ENCODE data around the gene CES2. TPM values are rescaled to one million over a fixed set of nuclear protein-coding genes. Genes with fewer than 3 reads are reported as not detected.

Gene CES2
- total RNA-seq, 1 experiment from 2014 or later: 45.9 TPM

DNA sequence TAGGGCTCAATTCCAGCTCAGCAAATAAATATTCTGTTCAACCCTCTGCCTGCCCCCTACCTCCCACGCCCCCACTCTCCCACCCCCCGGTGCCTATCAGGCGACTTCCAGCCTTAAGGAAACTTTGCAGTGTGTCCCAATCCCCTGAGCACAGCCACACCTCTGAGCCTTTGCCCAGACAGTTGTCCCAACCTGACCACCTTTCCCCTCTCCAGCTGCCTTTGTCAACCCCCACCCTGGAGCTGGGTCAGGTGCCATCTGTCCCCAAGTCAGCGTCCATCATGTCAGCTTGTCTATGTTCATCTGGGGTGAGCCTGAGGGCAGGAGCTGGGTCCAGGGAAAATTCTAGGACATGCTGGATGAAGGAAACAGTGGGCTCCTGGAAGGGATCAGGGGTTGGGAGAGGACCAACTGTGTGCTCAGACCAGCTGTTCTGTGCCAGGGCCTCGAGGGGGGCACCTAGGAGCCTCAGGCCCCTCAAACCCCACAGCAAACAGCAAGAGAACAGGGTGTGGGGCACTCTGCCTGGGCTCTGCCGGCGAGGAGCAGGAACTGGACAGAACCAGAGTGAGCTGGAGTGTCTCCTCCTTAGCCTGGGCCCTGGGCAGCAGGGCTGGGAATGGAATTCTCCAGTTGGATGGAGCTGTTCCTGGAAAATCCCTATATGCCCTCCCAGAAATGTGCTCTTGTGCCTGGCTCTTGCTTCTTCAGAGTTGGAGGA is 34.4 kb upstream of the CES2 start:
- DNase-seq (ENCODE audit: low read depth): no peak
- in situ Hi-C loops (cut with HindIII; ENCODE audit: low pct_unique_long_range_greater_than_20kb, low sequenced_read_pairs): no loop called here

DNA sequence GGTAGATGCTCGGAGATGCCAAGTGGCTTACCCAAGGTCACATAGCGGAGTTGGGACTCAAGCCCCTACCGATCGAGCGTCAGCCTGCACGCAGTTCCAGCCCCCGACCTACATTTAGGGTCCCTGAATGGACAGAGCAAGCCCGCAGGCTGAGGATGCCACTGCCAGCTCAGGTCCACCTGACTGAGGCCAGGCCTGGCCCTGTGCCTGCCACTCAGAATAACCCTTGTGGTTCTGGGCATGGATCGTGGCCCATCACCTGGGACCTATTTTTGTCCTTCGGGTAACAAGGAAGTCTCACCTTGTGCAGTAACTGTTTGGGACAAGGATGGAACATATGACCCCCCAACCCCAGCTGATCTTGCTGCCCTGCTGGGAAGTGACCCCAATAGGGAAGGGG is 33.7 kb upstream of the CES2 start:
- in situ Hi-C loops (cut with HindIII; ENCODE audit: low pct_unique_long_range_greater_than_20kb, low sequenced_read_pairs): no loop called here
- DNase-seq (ENCODE audit: low read depth): no peak

DNA sequence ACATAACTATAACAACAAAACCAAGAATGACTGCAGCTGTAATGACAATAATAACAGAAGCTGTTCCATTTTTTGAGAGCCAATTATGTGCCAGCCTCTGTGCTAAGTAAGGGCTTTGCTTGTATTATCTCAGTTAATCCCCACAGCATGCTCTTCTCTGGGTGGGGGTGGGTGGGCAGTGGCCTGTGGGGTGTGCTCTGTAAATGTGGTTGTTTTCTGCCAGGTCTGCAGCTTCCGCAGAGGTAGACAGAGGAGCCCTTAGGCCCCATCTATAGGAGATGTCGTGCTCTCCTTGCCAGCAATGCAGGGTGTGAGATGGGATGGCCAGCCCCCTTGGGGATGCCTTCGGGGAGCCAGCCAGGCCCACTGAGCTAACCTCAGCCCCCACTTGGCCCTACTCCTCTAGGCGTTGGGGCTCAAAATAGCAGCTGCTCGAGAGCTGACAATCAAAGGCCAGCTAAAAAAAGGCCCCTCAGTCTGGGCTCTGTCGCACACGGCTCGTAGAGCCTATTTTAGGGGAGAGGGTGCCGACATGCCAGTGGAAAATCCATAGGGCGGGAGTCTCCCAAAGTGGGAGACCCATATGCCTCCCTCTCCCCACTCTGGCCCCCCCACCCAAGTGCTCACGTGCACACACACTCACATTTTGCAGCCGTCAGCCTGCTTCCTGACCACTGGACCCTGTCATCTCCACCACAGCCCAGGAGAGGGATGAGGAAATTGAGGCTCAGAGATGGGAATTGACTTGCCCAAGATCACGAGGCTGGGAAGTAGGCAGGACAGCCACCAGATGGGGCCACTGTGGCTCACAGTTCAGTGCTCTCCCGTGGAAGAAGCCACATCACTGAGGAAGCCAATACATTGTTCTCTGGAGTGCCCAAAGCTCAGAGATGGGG is 32.4 kb upstream of the CES2 start:
- DNase-seq (ENCODE audit: low read depth): no peak
- in situ Hi-C loops (cut with HindIII; ENCODE audit: low pct_unique_long_range_greater_than_20kb, low sequenced_read_pairs): no loop called here

GRCh38 chr16:66903544-66904427 is 31.5 kb upstream of the CES2 start:
- in situ Hi-C loops (cut with HindIII; ENCODE audit: low pct_unique_long_range_greater_than_20kb, low sequenced_read_pairs): no loop called here
- DNase-seq (ENCODE audit: low read depth): no peak

DNA sequence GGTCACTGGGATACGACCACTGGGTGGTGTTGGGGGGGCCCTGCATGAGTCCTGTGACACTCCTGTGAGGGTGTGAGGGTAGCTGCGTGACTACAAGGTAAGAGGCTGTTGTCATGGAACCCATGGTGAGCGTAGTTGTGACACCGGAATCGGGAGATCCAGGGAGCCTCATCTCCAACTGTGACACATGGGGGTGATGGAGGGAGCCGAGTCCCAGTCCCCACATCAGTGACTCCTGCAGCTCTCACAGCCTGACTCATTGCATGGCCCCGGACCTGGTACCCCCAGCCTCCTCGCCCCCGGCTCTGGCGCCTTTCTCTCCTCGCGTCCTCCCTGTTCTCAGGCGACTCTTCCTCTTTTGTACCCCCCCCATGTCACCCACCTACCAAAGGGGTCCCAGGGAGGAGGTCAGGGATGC is 30.9 kb upstream of the CES2 start:
- DNase-seq (ENCODE audit: low read depth): no peak
- in situ Hi-C loops (cut with HindIII; ENCODE audit: low pct_unique_long_range_greater_than_20kb, low sequenced_read_pairs): no loop called here

DNA sequence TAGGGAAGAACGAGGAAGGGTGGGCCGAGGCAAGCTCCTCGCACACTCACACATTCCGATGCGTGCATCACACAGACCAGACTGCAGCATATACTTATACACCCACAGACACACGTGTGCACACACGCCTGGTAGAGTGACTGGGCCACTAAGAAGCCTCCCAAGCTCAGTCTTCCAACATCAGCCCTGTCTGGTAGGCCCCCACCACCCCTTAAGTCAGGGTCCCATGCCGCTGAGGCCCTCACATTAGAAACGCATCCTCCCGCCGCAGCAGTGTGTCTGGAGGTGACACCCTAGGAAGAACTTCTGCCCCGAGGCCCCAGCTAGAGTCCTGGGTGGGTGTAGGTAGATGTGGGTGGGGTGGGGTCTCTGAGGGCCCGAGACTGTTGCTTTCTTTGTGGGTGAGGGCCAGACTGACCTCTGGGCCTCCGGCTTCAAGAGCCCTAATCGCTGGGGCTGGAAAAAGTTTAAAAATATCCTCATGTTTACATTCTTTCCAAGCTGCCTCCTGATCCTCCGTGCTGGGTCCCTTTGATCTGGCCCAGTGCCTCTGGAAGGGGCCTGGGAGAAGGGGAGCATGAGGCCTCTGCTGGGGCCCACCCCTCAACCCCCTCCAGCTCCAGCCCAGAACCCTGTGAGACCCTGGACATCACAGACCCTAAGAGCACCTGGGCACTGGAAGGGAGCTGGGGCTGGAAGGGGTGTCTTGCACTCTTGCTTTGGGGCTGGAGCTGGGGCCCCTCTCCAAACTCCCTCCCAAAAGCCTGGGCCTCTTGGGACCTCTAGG is 30.3 kb upstream of the CES2 start:
- in situ Hi-C loops (cut with HindIII; ENCODE audit: low pct_unique_long_range_greater_than_20kb, low sequenced_read_pairs): no loop called here
- no peak for DNase-seq (ENCODE audit: low read depth)

- in situ Hi-C loops (cut with HindIII; ENCODE audit: low pct_unique_long_range_greater_than_20kb, low sequenced_read_pairs): no loop called here
- DNase-seq (ENCODE audit: low read depth): peak; percentile 85
These were observed 29.4 kb upstream of the CES2 start for GRCh38 chr16:66905633-66906539.

DNA sequence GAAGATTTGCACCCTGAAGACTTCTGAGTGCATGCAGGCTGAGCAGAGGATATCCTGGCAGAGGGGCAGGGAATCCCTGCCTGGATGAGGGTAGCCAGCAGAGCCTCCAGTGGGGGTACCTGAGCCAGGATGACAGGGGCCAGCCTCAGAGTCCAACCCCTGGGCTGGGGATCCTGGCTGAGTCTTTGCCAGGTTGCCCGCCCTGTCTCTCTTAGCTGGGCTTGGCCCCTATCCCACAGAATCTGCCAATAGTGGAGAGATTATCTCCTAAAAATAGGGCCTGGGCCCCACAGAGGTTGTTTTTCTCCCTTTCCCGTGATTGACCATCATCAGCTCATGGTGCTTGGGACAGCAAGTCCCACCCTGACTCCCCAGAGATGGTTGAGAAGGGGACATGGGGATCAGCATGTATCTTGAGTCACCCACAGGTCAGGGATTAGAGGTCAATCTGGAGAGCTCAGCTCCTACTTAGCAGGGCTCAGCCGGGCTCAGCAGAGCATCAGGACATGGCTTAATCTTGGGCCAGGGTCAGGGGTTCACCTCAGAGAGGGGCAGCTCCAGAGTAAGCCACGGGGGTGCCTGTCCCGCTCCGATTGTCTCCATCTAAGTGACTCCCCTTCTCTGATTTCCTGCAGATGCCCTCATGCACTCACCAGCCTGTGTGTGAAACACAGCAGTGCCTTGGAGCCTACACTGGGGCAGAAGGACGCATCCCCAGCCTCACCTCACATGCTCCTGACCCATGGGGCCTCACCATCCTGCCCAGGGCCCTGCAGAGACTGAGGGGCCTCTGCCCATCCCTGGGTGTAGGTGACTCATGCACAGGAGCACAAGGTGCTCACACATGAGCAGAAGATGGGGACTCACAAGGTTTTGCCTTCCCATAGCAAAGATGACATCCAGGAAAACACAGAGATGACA is 28.1 kb upstream of the CES2 start:
- in situ Hi-C loops (cut with HindIII; ENCODE audit: low pct_unique_long_range_greater_than_20kb, low sequenced_read_pairs): no loop called here
- DNase-seq (ENCODE audit: low read depth): no peak

- in situ Hi-C loops (cut with HindIII; ENCODE audit: low pct_unique_long_range_greater_than_20kb, low sequenced_read_pairs): no loop called here
- DNase-seq (ENCODE audit: low read depth): no peak
These were observed 27.2 kb upstream of the CES2 start for GRCh38 chr16:66908116-66908515.

DNA sequence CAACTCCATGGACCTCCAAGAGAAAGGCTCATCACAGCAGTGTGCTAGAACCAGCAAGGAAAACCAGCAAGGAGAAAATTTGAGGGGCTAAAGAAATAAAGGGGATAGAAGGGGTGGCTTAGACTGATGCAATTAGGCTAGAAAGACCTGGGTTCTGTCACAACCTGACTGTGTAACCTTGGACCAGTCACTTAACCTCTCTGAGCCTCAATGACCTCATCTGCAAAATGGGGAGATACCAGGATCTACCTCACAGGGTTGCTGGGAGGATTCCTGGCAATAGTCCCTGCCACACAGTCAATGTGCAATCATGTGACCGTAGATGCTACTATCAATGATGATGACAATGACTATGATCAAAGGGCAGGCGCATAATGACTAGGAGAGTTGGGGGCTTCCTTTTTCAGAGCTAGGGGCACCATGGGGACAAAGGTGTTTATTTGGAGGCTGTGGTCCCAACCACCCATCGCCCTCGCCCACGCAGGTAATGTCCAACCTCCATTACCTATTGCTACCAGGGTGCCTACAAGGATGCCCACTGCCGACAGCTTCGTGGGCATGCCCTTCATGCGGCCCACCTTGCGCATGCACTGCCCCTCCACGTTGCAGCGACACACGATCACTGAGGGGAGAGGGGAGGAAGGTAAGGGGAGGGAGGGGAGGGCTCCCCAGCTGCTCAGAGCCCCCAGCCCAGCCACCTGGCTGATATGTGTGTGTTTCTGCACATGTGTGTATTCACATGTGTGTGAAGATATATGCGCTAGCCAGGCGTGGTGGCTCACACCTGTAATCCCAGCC is 26.4 kb upstream of the CES2 start:
- no peak for DNase-seq (ENCODE audit: low read depth)
- in situ Hi-C loops (cut with HindIII; ENCODE audit: low pct_unique_long_range_greater_than_20kb, low sequenced_read_pairs): no loop called here

- in situ Hi-C loops (cut with HindIII; ENCODE audit: low pct_unique_long_range_greater_than_20kb, low sequenced_read_pairs): no loop called here
- no peak for DNase-seq (ENCODE audit: low read depth)
These were observed 25.0 kb upstream of the CES2 start for GRCh38 chr16:66910175-66910940.

DNA sequence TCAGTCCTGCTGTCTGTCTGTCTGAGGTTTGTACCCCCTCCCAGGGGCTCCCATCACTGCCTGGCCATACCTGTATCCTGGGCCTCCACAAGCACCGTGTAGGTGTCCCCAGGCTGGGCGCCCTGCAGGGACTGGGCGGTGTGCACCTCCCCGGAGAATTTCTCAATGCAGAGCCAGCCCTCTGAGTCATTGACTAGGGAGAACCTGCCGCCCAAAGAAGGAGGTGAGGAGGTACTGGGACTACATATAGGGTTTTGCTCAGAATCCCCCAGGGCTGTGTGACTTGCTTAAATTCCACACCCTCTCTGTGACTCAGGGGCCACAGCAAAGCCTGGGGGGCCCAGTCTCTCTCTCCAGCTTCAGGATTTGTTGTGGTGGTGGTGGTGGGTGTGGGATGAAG is 24.2 kb upstream of the CES2 start:
- DNase-seq (ENCODE audit: low read depth): no peak
- in situ Hi-C loops (cut with HindIII; ENCODE audit: low pct_unique_long_range_greater_than_20kb, low sequenced_read_pairs): no loop called here

DNA sequence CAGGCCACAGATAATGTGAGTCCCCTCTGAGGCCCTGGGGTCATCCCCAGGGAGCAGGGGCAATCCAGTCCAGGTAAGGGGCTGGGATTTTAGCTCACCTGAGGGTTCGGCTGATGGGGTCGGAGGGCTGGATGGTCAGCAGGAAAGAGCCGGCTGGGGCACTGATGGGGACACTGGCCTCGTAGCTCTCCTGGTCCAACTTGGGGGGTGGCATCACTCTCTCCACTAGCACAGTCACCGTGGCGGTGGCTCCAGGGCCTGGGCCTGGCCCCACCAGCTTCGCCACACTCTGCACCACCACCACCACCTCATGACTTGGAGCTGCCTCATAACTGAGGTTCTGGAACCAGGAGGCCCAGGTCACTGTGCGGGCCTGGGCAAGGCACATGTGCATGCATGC is 23.5 kb upstream of the CES2 start:
- in situ Hi-C loops (cut with HindIII; ENCODE audit: low pct_unique_long_range_greater_than_20kb, low sequenced_read_pairs): no loop called here
- no peak for DNase-seq (ENCODE audit: low read depth)

DNA sequence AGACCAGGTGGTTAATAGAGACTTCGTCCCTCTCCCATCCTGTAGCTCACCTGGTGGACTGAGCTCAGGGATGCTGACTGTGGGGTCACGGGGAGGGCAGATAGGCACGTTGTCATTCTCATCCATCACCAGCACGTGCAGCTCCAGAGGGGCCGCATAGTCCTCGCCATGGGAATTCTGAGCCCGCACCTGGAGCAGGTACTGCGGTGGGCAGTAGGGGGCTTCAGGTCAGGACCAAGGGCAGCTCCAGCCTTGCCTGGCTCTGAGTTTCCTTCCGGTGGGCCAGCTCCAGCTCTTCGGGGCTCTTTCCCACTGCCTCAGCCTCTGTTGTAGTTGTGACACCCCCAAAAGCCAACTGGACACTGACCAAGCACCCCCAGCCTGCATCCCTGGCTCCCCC is 22.2 kb upstream of the CES2 start:
- in situ Hi-C loops (cut with HindIII; ENCODE audit: low pct_unique_long_range_greater_than_20kb, low sequenced_read_pairs): no loop called here
- DNase-seq (ENCODE audit: low read depth): no peak

- DNase-seq (ENCODE audit: low read depth): no peak
- in situ Hi-C loops (cut with HindIII; ENCODE audit: low pct_unique_long_range_greater_than_20kb, low sequenced_read_pairs): no loop called here
These were observed 21.6 kb upstream of the CES2 start for GRCh38 chr16:66913711-66914110.

All from Caki2 (cell line).